GM12878 (cell line): ENCODE results near the gene ECT2.

Experiments used
- CBX3 ChIP-seq: fragments of 200-600 bp; sonication (generic); IDR thresholded peaks from 2 replicates; pipeline ENCODE4 v1.6.1; 2016; ENCODE audit warnings: low read depth, borderline replicate concordance
- FOXM1 ChIP-seq: IDR thresholded peaks from 2 replicates; pipeline ENCODE4 v1.6.1; 2012; ENCODE audit warnings: low read depth, mild to moderate bottlenecking, inconsistent platforms, low read length, moderate library complexity
- NFYB ChIP-seq: IDR thresholded peaks from 2 replicates; pipeline ENCODE4 v1.6.1; 2011; ENCODE audit warnings: low read depth, mild to moderate bottlenecking, low read length, improper control_type of control experiment, moderate library complexity; ENCODE audit not compliant: insufficient read depth
- TCF12 ChIP-seq: IDR thresholded peaks from 2 replicates; pipeline ENCODE4 v1.6.1; 2011; ENCODE audit warnings: low read depth, mild to moderate bottlenecking, low read length
- TF ChIP-seq, protein P1 (sequence below), 3 experiments: IDR thresholded peaks in 2 of 3; conservative IDR thresholded peaks in 1 of 3; 2 replicates each; pipeline ENCODE4 v1.5.1; 2011; ENCODE audit warnings: low read depth in 3 of 3, low read length in 3 of 3, mild to moderate bottlenecking in 3 of 3, control low read depth in 2 of 3, moderate library complexity in 2 of 3, inconsistent platforms in 1 of 3, mixed read lengths in 1 of 3; ENCODE audit not compliant: control insufficient read depth in 2 of 3, insufficient read depth in 1 of 3; ENCODE audit errors: extremely low read depth in 1 of 3
- TF ChIP-seq, protein P2 (sequence below): IDR thresholded peaks from 2 replicates; pipeline ENCODE4 v1.6.1; 2012; ENCODE audit warnings: low read depth, low read length, improper control_type of control experiment
- TF ChIP-seq, protein P3 (sequence below): fragments of 450-650 bp; formaldehyde crosslinking; IDR thresholded peaks from 2 replicates; pipeline ENCODE4 v1.5.0; 2022; ENCODE audit warnings: mild to moderate bottlenecking, missing genetic modification characterization

DNA sequence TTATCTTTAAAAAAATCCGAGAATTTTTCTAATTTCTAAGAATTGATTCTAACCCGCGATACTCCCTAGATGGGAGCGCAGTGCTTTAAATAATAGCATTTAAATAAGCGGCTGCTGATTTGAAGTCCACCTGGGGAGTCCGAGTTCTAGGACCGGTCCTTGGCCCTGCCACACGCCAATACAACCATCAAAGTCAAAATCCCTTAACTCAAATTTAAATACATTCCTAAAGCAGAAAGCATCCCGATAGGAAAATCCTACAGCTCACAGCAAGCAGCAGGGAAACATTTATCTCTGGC lies 508 bp upstream of the ECT2 start:
- TF ChIP-seq, protein P1, sequence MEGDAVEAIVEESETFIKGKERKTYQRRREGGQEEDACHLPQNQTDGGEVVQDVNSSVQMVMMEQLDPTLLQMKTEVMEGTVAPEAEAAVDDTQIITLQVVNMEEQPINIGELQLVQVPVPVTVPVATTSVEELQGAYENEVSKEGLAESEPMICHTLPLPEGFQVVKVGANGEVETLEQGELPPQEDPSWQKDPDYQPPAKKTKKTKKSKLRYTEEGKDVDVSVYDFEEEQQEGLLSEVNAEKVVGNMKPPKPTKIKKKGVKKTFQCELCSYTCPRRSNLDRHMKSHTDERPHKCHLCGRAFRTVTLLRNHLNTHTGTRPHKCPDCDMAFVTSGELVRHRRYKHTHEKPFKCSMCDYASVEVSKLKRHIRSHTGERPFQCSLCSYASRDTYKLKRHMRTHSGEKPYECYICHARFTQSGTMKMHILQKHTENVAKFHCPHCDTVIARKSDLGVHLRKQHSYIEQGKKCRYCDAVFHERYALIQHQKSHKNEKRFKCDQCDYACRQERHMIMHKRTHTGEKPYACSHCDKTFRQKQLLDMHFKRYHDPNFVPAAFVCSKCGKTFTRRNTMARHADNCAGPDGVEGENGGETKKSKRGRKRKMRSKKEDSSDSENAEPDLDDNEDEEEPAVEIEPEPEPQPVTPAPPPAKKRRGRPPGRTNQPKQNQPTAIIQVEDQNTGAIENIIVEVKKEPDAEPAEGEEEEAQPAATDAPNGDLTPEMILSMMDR (IDR thresholded peaks at IDR 0.05 in 2 of 3, conservative IDR thresholded peaks at IDR 0.05 in 1 of 3; ENCODE audit: control insufficient read depth in 2 of 3, extremely low read depth in 1 of 3, insufficient read depth in 1 of 3, low read depth in 3 of 3, low read length in 3 of 3) = no peak
- TF ChIP-seq CBX3 (no peak), NFYB (no peak), TCF12 (no peak), FOXM1 (no peak)
- TF ChIP-seq, protein P2, sequence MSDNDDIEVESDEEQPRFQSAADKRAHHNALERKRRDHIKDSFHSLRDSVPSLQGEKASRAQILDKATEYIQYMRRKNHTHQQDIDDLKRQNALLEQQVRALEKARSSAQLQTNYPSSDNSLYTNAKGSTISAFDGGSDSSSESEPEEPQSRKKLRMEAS = no peak
- TF ChIP-seq, protein P3, sequence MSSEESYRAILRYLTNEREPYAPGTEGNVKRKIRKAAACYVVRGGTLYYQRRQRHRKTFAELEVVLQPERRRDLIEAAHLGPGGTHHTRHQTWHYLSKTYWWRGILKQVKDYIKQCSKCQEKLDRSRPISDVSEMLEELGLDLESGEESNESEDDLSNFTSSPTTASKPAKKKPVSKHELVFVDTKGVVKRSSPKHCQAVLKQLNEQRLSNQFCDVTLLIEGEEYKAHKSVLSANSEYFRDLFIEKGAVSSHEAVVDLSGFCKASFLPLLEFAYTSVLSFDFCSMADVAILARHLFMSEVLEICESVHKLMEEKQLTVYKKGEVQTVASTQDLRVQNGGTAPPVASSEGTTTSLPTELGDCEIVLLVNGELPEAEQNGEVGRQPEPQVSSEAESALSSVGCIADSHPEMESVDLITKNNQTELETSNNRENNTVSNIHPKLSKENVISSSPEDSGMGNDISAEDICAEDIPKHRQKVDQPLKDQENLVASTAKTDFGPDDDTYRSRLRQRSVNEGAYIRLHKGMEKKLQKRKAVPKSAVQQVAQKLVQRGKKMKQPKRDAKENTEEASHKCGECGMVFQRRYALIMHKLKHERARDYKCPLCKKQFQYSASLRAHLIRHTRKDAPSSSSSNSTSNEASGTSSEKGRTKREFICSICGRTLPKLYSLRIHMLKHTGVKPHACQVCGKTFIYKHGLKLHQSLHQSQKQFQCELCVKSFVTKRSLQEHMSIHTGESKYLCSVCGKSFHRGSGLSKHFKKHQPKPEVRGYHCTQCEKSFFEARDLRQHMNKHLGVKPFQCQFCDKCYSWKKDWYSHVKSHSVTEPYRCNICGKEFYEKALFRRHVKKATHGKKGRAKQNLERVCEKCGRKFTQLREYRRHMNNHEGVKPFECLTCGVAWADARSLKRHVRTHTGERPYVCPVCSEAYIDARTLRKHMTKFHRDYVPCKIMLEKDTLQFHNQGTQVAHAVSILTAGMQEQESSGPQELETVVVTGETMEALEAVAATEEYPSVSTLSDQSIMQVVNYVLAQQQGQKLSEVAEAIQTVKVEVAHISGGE = no peak
